ENCODE results near the gene SCLT1. TPM values are rescaled to one million over a fixed set of nuclear protein-coding genes. Genes with fewer than 3 reads are reported as not detected.

The SCLT1 gene
- total and polyA plus RNA-seq, 3 donors from 2014 or later: 5.9 to 25.3 (median 17.5) TPM

GRCh38 chr4:128869776-128870509 is 223.4 kb downstream of the SCLT1 start:
- Histone ChIP-seq H3K9me3 (no peaks in the 10 kb centered on the region), H3K27me3 (no peaks in the 10 kb centered on the region), H3K4me1 (no peaks in the 10 kb centered on the region), H3K36me3 (ENCODE audit: low read depth, missing control alignments) (no peaks in the 10 kb centered on the region), H3K4me3 (no peak overlapping the region), H3K27ac (no peak overlapping the region)
- DNase-seq: no peak
- TF ChIP-seq POLR2A (IDR thresholded peaks at IDR 0.05) (no peak), CTCF (IDR thresholded peaks at IDR 0.05) (no peak)
- intact Hi-C loops (cut with DNase I; ENCODE audit: low total_unique reads): loop anchor here (10.0 kb wide), 1 partner anchor 415 kb away; no protein-coding TSS in a partner anchor
- 85 to 90% methylated on average over 2 of the region's 2 CpGs for WGBS, 2 donors

- Histone ChIP-seq H3K4me3 (no peak overlapping the region), H3K27me3 (no peaks in the 10 kb centered on the region), H3K4me1 (no peaks in the 10 kb centered on the region), H3K27ac (no peak overlapping the region), H3K36me3 (ENCODE audit: low read depth, missing control alignments) (no peaks in the 10 kb centered on the region), H3K9me3 (no peaks in the 10 kb centered on the region)
- TF ChIP-seq POLR2A (IDR thresholded peaks at IDR 0.05) (no peak), CTCF (IDR thresholded peaks at IDR 0.05) (no peak)
- WGBS, 2 donors: 67 to 83% methylated on average over 3 of the region's 3 CpGs
- intact Hi-C loops (cut with DNase I; ENCODE audit: low total_unique reads): loop anchor here (10.0 kb wide), 1 partner anchor 414 kb away; no protein-coding TSS in a partner anchor
- no peak for DNase-seq
Observed at GRCh38 chr4:128868758-128869157, 224.6 kb downstream of the SCLT1 start.

GRCh38 chr4:128866691-128867090 is 226.6 kb downstream of the SCLT1 start:
- Histone ChIP-seq H3K9me3 (no peaks in the 10 kb centered on the region), H3K4me1 (no peaks in the 10 kb centered on the region), H3K36me3 (ENCODE audit: low read depth, missing control alignments) (no peaks in the 10 kb centered on the region), H3K27me3 (no peaks in the 10 kb centered on the region), H3K27ac (no peak overlapping the region), H3K4me3 (no peak overlapping the region)
- 76 to 85% methylated on average over 1 of the region's 1 CpG for WGBS, 2 donors
- DNase-seq: no peak
- TF ChIP-seq CTCF (IDR thresholded peaks at IDR 0.05) (no peak), POLR2A (IDR thresholded peaks at IDR 0.05) (no peak)
- intact Hi-C loops (cut with DNase I; ENCODE audit: low total_unique reads): loop anchor here (10.0 kb wide), 1 partner anchor 412 kb away; no protein-coding TSS in a partner anchor

GRCh38 chr4:128866269-128866668 is 227.1 kb downstream of the SCLT1 start:
- Histone ChIP-seq H3K4me3 (no peak overlapping the region), H3K27ac (no peak overlapping the region), H3K9me3 (no peaks in the 10 kb centered on the region), H3K27me3 (no peaks in the 10 kb centered on the region), H3K36me3 (ENCODE audit: low read depth, missing control alignments) (no peaks in the 10 kb centered on the region), H3K4me1 (no peaks in the 10 kb centered on the region)
- WGBS, 2 donors: 89 to 98% methylated on average over 2 of the region's 2 CpGs
- intact Hi-C loops (cut with DNase I; ENCODE audit: low total_unique reads): loop anchor here (10.0 kb wide), 1 partner anchor 411 kb away; no protein-coding TSS in a partner anchor
- DNase-seq: no peak
- TF ChIP-seq CTCF (IDR thresholded peaks at IDR 0.05) (no peak), POLR2A (IDR thresholded peaks at IDR 0.05) (no peak)

Measured in testis (tissue), 3 donors.